ENCODE results near the gene TMEM11.
A peak's percentile ranks its signal among the peaks of the same experiment; 100 is the strongest.
"Not testable (repeated sequence)": the region's sequence is repeated elsewhere in the genome, so short reads cannot be mapped to it uniquely, and the experiment has no call there.

The TMEM11 gene

DNA sequence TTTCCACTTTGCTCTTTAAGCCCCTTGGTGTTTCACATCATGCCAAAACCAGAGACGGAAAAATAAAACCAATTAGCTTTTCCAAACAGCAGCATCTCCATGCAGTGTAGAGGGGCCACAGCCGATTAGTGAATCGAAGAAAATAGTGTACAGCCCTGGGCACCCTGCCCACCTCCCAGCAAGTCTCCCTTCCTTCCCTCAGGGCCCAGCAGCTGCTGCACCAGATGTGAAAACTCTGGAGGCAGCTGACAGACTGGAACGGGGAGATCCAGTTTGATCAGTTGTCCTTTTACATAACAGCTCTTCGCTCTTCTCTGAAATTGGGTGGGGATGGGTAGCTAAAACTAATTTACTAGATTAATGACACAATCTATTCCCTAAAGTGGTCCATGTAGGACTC, 19.3 kb downstream of the TMEM11 start:
- H3K36me3 ChIP-seq (ENCODE audit: control insufficient read depth in 2 of 2, insufficient read depth in 2 of 2, low read length in 2 of 2) = peaks cover 11 to 31% of the 10 kb centered on the region in 2 donors
- H3K4me3 ChIP-seq (ENCODE audit: low read length in 2 of 2) = no peak overlapping the region
- H3K4me1 ChIP-seq (ENCODE audit: control insufficient read depth, insufficient read depth, low read length) = peaks cover 7% of the 10 kb centered on the region
- no peaks in the 10 kb centered on the region for H3K27me3 ChIP-seq (ENCODE audit: control insufficient read depth in 1 of 2, insufficient read depth in 2 of 2, low read length in 2 of 2)
- H3K9ac ChIP-seq (ENCODE audit: low read length in 2 of 2) = peak overlapping the region in 1 of 2 donors; percentile 21
- no peak overlapping the region for H3K27ac ChIP-seq (ENCODE audit: low read length)
- H3K9me3 ChIP-seq (ENCODE audit: control insufficient read depth in 2 of 2, low read length in 2 of 2) = no peaks in the 10 kb centered on the region

DNA sequence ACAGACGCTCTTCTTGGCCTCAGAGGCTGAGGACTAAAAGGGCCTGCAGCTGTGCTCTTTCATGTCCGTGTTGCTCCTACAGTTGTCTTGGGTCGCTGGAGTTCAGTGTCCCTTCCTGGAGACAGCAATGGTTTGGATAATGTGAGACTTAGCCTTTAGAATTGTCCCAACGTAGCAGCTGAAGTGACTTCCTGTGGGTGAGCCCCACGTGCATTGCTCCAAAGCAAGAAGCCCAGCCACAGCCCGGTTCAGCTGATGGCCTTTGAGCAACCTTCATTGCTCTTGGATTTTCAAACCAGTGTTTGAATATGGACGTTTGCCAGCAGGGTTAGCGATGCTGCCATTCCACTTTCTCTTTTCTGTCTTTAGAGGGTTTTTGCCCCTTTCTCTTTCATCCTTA, 19.7 kb downstream of the TMEM11 start:
- Histone ChIP-seq H3K4me3 (ENCODE audit: low read length in 2 of 2) (no peak overlapping the region), H3K9ac (ENCODE audit: low read length in 2 of 2) (peak overlapping the region in 1 of 2 donors; percentile 21), H3K27ac (ENCODE audit: low read length) (no peak overlapping the region), H3K27me3 (ENCODE audit: control insufficient read depth in 1 of 2, insufficient read depth in 2 of 2, low read length in 2 of 2) (no peaks in the 10 kb centered on the region), H3K36me3 (ENCODE audit: control insufficient read depth in 2 of 2, insufficient read depth in 2 of 2, low read length in 2 of 2) (peaks cover 11 to 33% of the 10 kb centered on the region in 2 donors), H3K9me3 (ENCODE audit: control insufficient read depth in 2 of 2, low read length in 2 of 2) (no peaks in the 10 kb centered on the region), H3K4me1 (ENCODE audit: control insufficient read depth, insufficient read depth, low read length) (peaks cover 5% of the 10 kb centered on the region)

DNA sequence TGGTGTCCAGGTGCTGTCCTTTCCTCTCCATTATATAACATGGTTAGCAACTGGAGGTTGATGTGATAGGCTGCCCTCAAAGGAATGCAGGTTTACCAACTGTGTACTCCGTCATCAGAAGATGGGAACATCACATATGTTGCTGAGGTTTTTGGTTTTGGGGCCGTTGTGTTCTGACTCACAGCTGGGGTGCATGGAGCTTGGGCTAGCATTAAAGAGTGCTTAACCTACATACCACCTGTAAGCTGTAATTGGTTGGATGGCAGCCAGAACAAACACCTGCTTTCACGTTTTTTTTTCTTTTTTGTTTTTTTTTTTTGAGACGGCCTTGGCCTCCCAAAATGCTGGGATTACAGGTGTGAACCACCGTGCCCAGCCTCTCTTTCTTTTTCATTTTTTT, 20.9 kb downstream of the TMEM11 start:
- H3K9ac ChIP-seq (ENCODE audit: low read length in 2 of 2) = no peak overlapping the region
- no peak overlapping the region for H3K4me3 ChIP-seq (ENCODE audit: low read length in 2 of 2)
- H3K27me3 ChIP-seq (ENCODE audit: control insufficient read depth in 1 of 2, insufficient read depth in 2 of 2, low read length in 2 of 2) = no peaks in the 10 kb centered on the region
- peaks cover 5% of the 10 kb centered on the region for H3K4me1 ChIP-seq (ENCODE audit: control insufficient read depth, insufficient read depth, low read length)
- H3K9me3 ChIP-seq (ENCODE audit: control insufficient read depth in 2 of 2, low read length in 2 of 2) = no peaks in the 10 kb centered on the region
- peaks cover 11 to 30% of the 10 kb centered on the region in 2 donors for H3K36me3 ChIP-seq (ENCODE audit: control insufficient read depth in 2 of 2, insufficient read depth in 2 of 2, low read length in 2 of 2)
- H3K27ac ChIP-seq (ENCODE audit: low read length) = no peak overlapping the region

DNA sequence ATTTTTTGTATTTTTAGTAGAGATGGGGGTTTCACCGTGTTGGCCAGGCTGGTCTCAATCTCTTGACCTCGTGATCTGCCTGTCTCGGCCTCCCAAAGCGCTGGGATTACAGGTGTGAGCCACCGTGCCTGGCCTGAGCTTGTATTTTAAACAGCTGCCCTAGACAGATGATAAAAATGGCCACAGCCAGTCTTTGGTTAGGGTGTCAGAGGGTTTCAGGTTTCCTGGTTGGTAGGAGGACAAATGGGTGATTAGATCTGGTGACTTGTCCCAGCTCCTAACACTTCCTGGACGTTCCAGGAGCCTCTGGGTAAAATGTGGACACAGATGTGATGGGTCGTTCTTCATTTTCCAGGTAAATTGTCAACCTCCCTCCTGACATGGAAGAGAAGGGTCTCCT, 21.5 kb downstream of the TMEM11 start:
- peaks cover 7 to 24% of the 10 kb centered on the region in 2 donors for H3K36me3 ChIP-seq (ENCODE audit: control insufficient read depth in 2 of 2, insufficient read depth in 2 of 2, low read length in 2 of 2)
- not testable (repeated sequence) for H3K9me3 ChIP-seq (ENCODE audit: control insufficient read depth in 2 of 2, low read length in 2 of 2); H3K27me3 ChIP-seq (ENCODE audit: control insufficient read depth in 1 of 2, insufficient read depth in 2 of 2, low read length in 2 of 2); H3K27ac ChIP-seq (ENCODE audit: low read length); H3K4me3 ChIP-seq (ENCODE audit: low read length in 2 of 2); H3K4me1 ChIP-seq (ENCODE audit: control insufficient read depth, insufficient read depth, low read length); H3K9ac ChIP-seq (ENCODE audit: low read length in 2 of 2)

DNA sequence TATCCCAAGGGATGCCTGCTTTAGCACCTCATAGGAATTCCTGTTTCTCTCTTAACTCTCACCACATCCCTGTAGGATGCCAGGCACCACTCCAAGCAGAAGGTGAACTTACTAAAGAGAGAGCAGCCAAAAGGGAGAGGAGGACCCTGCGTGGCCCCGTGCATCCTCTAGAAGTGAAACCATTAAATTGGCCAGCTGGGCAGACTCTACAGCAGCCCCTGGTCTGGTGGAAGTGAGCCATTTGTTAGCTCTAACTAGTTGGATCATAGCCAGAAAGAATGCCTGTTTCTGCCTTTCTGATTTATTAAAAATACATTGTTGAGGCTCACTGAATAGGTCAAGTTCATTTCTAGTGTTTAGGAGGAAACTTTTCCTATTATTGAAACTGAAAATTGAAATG, 22.3 kb downstream of the TMEM11 start:
- Histone ChIP-seq H3K27me3 (ENCODE audit: control insufficient read depth in 1 of 2, insufficient read depth in 2 of 2, low read length in 2 of 2) (no peaks in the 10 kb centered on the region), H3K4me3 (ENCODE audit: low read length in 2 of 2) (no peak overlapping the region), H3K36me3 (ENCODE audit: control insufficient read depth in 2 of 2, insufficient read depth in 2 of 2, low read length in 2 of 2) (peaks cover 4 to 22% of the 10 kb centered on the region in 2 donors), H3K27ac (ENCODE audit: low read length) (no peak overlapping the region), H3K9me3 (ENCODE audit: control insufficient read depth in 2 of 2, low read length in 2 of 2) (no peaks in the 10 kb centered on the region), H3K4me1 (ENCODE audit: control insufficient read depth, insufficient read depth, low read length) (peaks cover 5% of the 10 kb centered on the region), H3K9ac (ENCODE audit: low read length in 2 of 2) (no peak overlapping the region)

DNA sequence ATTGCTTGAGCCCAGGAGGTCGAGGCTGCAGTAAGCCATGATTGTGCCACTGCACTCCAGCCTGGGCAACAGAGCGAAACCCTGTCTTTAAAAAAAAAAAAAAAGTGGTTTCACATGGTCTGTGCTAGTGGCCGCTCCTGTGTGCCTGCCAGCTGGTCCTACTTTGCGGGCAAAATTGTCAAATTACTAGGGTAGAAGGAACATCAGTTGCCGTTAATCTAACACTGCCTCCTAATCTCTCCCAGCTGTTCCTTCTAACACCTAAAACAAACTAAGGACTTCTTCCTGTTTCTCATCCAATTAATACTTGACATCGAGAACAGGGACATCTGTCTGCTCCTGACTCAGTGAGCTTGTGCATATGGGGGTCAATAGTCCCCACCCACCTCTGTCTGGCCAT, 23.9 kb downstream of the TMEM11 start:
- Histone ChIP-seq H3K9me3 (ENCODE audit: control insufficient read depth in 2 of 2, low read length in 2 of 2) (no peaks in the 10 kb centered on the region), H3K4me1 (ENCODE audit: control insufficient read depth, insufficient read depth, low read length) (peaks cover 5% of the 10 kb centered on the region), H3K4me3 (ENCODE audit: low read length in 2 of 2) (no peak overlapping the region), H3K36me3 (ENCODE audit: control insufficient read depth in 2 of 2, insufficient read depth in 2 of 2, low read length in 2 of 2) (peaks cover 4 to 24% of the 10 kb centered on the region in 2 donors), H3K27me3 (ENCODE audit: control insufficient read depth in 1 of 2, insufficient read depth in 2 of 2, low read length in 2 of 2) (no peaks in the 10 kb centered on the region), H3K27ac (ENCODE audit: low read length) (no peak overlapping the region), H3K9ac (ENCODE audit: low read length in 2 of 2) (no peak overlapping the region)

DNA sequence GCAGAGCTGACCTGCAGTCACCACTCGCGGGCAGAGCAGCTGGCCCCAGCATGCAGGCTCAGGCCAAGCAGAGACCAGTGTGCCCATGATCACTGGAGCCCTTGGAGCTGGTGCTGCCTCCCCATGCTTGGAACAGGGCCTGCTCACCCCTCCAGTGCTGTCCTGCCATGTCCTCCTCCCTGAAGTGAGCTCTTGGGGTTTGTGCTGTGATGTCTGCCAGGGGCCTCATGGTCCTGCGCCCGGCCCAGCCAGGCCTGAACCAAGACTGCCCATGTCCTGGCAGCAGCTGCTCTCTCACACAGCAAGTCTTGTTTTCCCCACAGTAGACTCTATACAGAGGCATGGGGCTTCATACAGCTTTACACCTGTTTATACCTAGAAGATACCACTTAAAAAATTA, 24.6 kb downstream of the TMEM11 start:
- Histone ChIP-seq H3K27ac (ENCODE audit: low read length) (no peak overlapping the region), H3K9me3 (ENCODE audit: control insufficient read depth in 2 of 2, low read length in 2 of 2) (no peaks in the 10 kb centered on the region), H3K36me3 (ENCODE audit: control insufficient read depth in 2 of 2, insufficient read depth in 2 of 2, low read length in 2 of 2) (peaks cover 11 to 30% of the 10 kb centered on the region in 2 donors), H3K4me1 (ENCODE audit: control insufficient read depth, insufficient read depth, low read length) (peaks cover 5% of the 10 kb centered on the region), H3K27me3 (ENCODE audit: control insufficient read depth in 1 of 2, insufficient read depth in 2 of 2, low read length in 2 of 2) (no peaks in the 10 kb centered on the region), H3K4me3 (ENCODE audit: low read length in 2 of 2) (no peak overlapping the region), H3K9ac (ENCODE audit: low read length in 2 of 2) (no peak overlapping the region)

DNA sequence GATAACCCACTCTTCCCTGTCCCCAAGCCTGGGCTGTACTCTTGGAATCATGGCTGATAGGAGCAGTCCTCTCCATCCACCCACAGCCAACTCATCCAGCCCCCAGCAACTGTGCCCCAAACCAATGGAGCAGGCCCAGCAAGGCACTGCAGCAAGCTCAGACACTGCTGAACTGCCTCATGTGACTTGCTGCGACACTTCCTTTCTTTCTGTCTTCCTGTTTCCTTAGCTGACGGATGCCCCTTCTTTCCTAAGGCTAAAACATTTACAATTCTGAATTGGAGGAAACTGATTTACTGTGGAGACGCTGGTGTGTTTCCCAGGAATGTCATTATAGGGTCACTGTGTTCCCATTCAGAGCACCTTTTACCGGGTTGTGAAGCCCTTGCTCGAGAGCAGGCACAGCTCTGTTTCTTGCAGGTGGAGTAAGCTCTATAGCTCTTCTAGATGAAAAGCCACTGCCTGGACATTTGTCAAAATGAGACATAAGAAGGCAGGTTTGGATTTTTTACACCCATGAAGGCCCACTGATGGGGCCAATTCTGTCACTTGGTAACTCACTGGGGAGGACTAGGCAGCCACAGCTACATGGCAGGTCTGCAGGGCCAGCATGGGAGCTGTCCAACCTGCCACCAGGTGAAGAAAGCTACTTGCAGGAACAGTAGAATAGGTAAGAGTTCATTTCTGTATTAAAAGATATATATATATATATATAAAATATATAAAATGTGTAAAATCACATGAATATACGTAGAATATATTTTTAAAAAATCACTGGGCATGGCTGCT, 27.4 kb downstream of the TMEM11 start:
- peaks cover 14 to 35% of the 10 kb centered on the region in 2 donors for H3K36me3 ChIP-seq (ENCODE audit: control insufficient read depth in 2 of 2, insufficient read depth in 2 of 2, low read length in 2 of 2)
- H3K9ac ChIP-seq (ENCODE audit: low read length in 2 of 2) = no peak overlapping the region
- no peaks in the 10 kb centered on the region for H3K9me3 ChIP-seq (ENCODE audit: control insufficient read depth in 2 of 2, low read length in 2 of 2)
- H3K27me3 ChIP-seq (ENCODE audit: control insufficient read depth in 1 of 2, insufficient read depth in 2 of 2, low read length in 2 of 2) = no peaks in the 10 kb centered on the region
- H3K4me1 ChIP-seq (ENCODE audit: control insufficient read depth, insufficient read depth, low read length) = peaks cover 5% of the 10 kb centered on the region
- H3K27ac ChIP-seq (ENCODE audit: low read length) = no peak overlapping the region
- no peak overlapping the region for H3K4me3 ChIP-seq (ENCODE audit: low read length in 2 of 2)

DNA sequence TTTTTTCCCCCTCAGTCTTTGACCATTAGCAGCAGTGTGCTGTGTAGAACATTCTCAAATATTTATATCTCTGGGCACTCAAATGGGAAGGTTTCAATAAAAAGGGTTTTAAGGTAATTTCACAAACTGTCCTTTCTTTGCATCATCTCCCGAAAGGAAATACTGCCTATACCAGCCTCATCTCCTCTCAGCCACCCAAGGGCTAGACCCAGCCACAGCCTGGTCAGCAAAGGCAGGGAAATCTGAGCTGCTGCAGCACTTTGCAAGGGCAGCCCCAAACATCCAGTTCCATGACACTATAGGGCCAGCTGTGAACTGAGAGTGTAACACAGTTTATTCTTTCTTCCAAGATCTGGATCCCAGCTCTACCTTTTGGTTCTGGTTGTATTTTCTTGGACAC, 28.9 kb downstream of the TMEM11 start:
- Histone ChIP-seq H3K4me3 (ENCODE audit: low read length in 2 of 2) (no peak overlapping the region), H3K36me3 (ENCODE audit: control insufficient read depth in 2 of 2, insufficient read depth in 2 of 2, low read length in 2 of 2) (peaks cover 14 to 26% of the 10 kb centered on the region in 2 donors)

DNA sequence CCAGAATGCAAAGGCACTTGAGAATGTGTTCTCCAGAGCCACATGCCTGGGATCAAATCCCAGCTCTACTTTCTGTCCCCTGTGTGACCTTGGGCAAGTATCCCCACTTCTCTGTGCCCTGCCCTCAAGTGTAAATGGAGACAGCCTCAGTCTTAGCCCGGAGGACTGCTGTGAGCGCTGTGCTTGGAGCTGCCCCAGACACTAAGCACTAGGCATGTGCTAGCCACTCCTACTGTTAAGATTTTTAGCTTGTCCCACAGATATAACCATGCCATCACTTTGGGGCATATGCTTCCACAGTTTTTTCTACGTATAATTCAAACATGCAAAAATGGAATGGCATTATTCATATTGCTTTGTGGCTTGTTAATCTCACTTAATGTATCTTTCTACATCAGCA, 29.4 kb downstream of the TMEM11 start:
- H3K9ac ChIP-seq (ENCODE audit: low read length in 2 of 2) = no peak overlapping the region
- H3K36me3 ChIP-seq (ENCODE audit: control insufficient read depth in 2 of 2, insufficient read depth in 2 of 2, low read length in 2 of 2) = peaks cover 14 to 26% of the 10 kb centered on the region in 2 donors
- H3K4me3 ChIP-seq (ENCODE audit: low read length in 2 of 2) = no peak overlapping the region
- H3K27me3 ChIP-seq (ENCODE audit: control insufficient read depth in 1 of 2, insufficient read depth in 2 of 2, low read length in 2 of 2) = no peaks in the 10 kb centered on the region
- H3K4me1 ChIP-seq (ENCODE audit: control insufficient read depth, insufficient read depth, low read length) = no peaks in the 10 kb centered on the region
- H3K27ac ChIP-seq (ENCODE audit: low read length) = no peak overlapping the region
- H3K9me3 ChIP-seq (ENCODE audit: control insufficient read depth in 2 of 2, low read length in 2 of 2) = no peaks in the 10 kb centered on the region

More for the DNA sequence above, 28.9 kb downstream of the TMEM11 start:
- Histone ChIP-seq H3K27ac (ENCODE audit: low read length) (no peak overlapping the region), H3K9ac (ENCODE audit: low read length in 2 of 2) (no peak overlapping the region), H3K27me3 (ENCODE audit: control insufficient read depth in 1 of 2, insufficient read depth in 2 of 2, low read length in 2 of 2) (no peaks in the 10 kb centered on the region), H3K9me3 (ENCODE audit: control insufficient read depth in 2 of 2, low read length in 2 of 2) (no peaks in the 10 kb centered on the region), H3K4me1 (ENCODE audit: control insufficient read depth, insufficient read depth, low read length) (no peaks in the 10 kb centered on the region)

DNA sequence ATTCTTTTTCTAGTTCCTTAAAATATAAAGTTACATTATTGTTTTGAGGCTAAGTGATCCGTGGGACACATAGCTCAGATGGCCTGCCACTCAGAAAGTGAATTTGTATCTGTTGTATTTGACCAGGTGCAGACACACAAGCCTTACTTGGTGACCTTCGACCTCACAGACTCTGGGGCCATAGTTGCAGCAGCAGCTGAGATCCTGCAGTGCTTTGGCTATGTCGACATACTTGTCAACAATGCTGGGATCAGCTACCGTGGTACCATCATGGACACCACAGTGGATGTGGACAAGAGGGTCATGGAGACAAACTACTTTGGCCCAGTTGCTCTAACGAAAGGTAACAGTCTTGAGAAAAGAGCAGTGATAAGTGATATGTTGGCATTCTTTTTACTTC, 30.5 kb downstream of the TMEM11 start:
- Histone ChIP-seq H3K9ac (ENCODE audit: low read length in 2 of 2) (no peak overlapping the region), H3K27me3 (ENCODE audit: control insufficient read depth in 1 of 2, insufficient read depth in 2 of 2, low read length in 2 of 2) (no peaks in the 10 kb centered on the region), H3K4me1 (ENCODE audit: control insufficient read depth, insufficient read depth, low read length) (no peaks in the 10 kb centered on the region)

More for the DNA sequence above, 30.5 kb downstream of the TMEM11 start:
- Histone ChIP-seq H3K9me3 (ENCODE audit: control insufficient read depth in 2 of 2, low read length in 2 of 2) (no peaks in the 10 kb centered on the region), H3K36me3 (ENCODE audit: control insufficient read depth in 2 of 2, insufficient read depth in 2 of 2, low read length in 2 of 2) (peaks cover 14 to 20% of the 10 kb centered on the region in 2 donors), H3K27ac (ENCODE audit: low read length) (no peak overlapping the region), H3K4me3 (ENCODE audit: low read length in 2 of 2) (no peak overlapping the region)

Data from stomach smooth muscle (tissue), 2 donors.